PFSK-1 (cell line): ENCODE data around the gene RNU1-2.

Experiments used
- FOXP2 ChIP-seq: optimal IDR thresholded peaks from 2 replicates; pipeline ENCODE3; 2011; ENCODE audit warnings: borderline replicate concordance, control low read depth, inconsistent platforms; ENCODE audit not compliant: insufficient read depth; ENCODE audit errors: extremely low read length, extremely low read depth
- POLR2AphosphoS5 ChIP-seq: IDR thresholded peaks from 2 replicates; pipeline ENCODE4 v1.6.1; 2012; ENCODE audit warnings: low read depth, mild to moderate bottlenecking, control low read depth, low read length, moderate library complexity
- SIN3A ChIP-seq: IDR thresholded peaks from 2 replicates; pipeline ENCODE4 v1.6.1; 2012; ENCODE audit warnings: mild to moderate bottlenecking, low read length, moderate library complexity, borderline replicate concordance; ENCODE audit not compliant: insufficient read depth
- TAF1 ChIP-seq: IDR thresholded peaks from 2 replicates; pipeline ENCODE4 v1.6.1; 2012; ENCODE audit warnings: low read length, control low read depth, borderline replicate concordance; ENCODE audit not compliant: insufficient read depth
- TF ChIP-seq, protein P1 (sequence below), 2 experiments: IDR thresholded peaks; 2 replicates each; pipeline versions ENCODE4 v1.6.1 to v1.8.0; 2011 to 2012; ENCODE audit warnings: low read depth in 2 of 2, low read length in 2 of 2, control low read depth in 1 of 2, inconsistent platforms in 1 of 2, mild to moderate bottlenecking in 1 of 2, moderate library complexity in 1 of 2; ENCODE audit not compliant: insufficient read depth in 1 of 2

RNU1-2 gene

DNA sequence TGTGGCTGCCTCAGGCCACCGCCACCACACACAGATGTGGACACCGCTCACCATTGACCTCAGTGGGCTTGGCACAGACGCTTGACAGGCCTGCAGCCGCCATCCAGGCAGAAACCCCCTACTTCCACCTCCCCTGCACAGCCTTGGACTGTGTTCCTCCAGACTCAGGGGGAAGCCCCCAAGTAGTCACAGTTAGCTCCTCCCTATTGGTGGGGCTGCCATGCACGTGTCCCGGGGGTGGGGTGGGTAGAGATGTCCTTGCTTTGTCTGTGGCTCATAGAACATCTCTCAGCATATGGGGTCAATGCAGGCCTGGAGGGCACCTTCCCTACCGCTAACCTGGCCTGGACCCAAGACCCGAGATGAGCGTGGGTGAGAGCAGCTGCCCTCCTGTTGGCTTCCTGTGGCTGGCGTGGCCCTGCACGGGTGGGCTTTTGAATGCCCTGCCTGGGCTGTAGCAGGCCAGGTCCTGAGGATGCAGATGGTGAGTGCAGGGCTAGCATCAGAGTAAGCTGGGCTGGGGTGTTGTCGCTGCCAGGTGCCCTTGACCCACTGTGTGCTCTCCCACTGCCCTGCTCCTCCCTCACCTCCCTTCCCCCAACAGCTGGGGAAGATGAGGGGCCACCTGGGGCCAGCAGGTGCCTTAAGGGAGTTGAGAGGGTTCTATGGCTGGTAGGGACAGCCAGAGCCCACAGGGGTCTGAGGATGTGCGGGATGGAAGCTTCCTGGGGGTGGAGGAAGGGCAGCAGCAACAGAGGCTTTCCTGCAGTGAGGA is 32.1 kb downstream of the RNU1-2 start:
- no peak for TF ChIP-seq TAF1
- no peak for TF ChIP-seq FOXP2
- no peak; the same call in 1 of the 2 replicates for TF ChIP-seq POLR2AphosphoS5
- no peak for TF ChIP-seq SIN3A
- TF ChIP-seq, protein P1, sequence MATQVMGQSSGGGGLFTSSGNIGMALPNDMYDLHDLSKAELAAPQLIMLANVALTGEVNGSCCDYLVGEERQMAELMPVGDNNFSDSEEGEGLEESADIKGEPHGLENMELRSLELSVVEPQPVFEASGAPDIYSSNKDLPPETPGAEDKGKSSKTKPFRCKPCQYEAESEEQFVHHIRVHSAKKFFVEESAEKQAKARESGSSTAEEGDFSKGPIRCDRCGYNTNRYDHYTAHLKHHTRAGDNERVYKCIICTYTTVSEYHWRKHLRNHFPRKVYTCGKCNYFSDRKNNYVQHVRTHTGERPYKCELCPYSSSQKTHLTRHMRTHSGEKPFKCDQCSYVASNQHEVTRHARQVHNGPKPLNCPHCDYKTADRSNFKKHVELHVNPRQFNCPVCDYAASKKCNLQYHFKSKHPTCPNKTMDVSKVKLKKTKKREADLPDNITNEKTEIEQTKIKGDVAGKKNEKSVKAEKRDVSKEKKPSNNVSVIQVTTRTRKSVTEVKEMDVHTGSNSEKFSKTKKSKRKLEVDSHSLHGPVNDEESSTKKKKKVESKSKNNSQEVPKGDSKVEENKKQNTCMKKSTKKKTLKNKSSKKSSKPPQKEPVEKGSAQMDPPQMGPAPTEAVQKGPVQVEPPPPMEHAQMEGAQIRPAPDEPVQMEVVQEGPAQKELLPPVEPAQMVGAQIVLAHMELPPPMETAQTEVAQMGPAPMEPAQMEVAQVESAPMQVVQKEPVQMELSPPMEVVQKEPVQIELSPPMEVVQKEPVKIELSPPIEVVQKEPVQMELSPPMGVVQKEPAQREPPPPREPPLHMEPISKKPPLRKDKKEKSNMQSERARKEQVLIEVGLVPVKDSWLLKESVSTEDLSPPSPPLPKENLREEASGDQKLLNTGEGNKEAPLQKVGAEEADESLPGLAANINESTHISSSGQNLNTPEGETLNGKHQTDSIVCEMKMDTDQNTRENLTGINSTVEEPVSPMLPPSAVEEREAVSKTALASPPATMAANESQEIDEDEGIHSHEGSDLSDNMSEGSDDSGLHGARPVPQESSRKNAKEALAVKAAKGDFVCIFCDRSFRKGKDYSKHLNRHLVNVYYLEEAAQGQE (IDR thresholded peaks at IDR 0.05; ENCODE audit: insufficient read depth in 1 of 2, low read depth in 2 of 2, low read length in 2 of 2) = no peak

DNA sequence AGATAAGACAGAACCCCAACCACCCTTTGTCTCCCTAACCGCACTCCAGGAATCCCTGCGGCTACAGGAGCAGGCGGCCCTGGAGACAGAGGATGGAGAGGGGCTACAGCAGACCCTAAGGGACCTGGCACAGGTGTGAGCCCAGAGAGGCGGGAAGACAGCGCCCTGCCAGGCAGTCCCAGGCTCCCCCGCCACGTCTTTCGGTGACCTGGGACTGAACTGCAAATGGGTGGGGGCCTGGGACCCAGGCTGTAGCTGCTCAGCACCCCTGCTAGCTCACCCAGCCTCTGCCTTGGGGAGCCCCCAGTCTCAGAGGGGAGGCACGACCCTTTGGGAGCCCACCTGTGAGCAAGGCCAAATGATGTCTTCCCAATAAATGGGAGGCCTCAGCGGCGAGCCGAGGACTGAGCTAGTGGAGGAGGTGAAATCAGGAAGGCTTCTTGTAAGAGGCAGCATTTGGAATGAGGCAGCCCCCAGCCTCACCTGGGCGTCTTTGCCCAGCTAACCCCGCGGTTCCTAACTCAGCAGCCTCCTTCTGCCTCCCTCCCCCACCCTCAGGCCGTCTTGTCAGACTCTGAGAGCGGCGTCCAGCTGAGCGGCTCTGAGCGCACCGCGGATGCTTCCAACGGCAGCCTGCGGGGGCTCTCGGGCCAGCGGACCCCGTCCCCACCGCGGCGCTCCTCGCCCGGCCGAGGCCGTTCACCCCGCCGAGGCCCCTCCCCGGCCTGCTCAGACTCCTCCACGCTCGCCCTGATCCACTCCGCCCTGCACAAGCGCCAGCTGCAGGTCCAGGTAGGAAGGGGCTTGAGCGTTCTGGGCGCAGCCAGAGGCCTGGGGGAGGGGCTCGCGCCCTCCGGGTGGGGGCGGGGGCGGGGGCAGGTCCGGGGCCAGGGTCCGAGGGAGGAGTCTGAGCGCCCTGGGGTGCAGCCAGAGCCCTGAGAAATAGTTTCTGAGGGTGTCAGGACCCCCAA is 42.9 kb downstream of the RNU1-2 start:
- TF ChIP-seq SIN3A = no peak
- TF ChIP-seq FOXP2 = no peak
- TF ChIP-seq TAF1 = no peak
- TF ChIP-seq, protein P1 (IDR thresholded peaks at IDR 0.05; ENCODE audit: insufficient read depth in 1 of 2, low read depth in 2 of 2, low read length in 2 of 2) = no peak
- TF ChIP-seq POLR2AphosphoS5 = no peak

DNA sequence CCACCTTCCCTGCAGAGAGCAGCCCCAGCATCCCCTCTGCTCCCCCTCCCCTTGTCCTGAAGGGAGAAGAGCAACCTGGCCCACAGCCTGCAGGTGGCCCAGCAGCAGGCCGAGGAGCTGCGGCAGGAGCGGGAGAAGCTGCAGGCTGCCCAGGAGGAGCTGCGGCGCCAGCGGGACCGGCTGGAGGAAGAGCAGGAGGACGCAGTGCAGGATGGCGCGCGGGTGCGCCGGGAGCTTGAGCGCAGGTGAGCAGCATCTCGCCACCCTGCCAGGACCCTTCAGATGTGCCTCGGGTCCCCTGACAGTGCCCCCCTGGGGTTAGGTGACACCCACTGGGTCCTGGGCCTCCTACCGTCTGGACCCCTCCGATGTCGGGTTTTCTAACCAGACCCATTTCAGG is 48.3 kb downstream of the RNU1-2 start:
- no peak for TF ChIP-seq TAF1
- no peak for TF ChIP-seq FOXP2
- TF ChIP-seq, protein P1 (IDR thresholded peaks at IDR 0.05; ENCODE audit: insufficient read depth in 1 of 2, low read depth in 2 of 2, low read length in 2 of 2) = no peak
- TF ChIP-seq POLR2AphosphoS5 = no peak
- TF ChIP-seq SIN3A = no peak
